Astrocyte (in vitro differentiated cells and primary cell): ENCODE results near the gene YPEL1.

Source experiments
- CTCF ChIP-seq: IDR thresholded peaks from 2 replicates; pipeline ENCODE4 v1.5.1; 2011; ENCODE audit warnings: low read depth, mild to moderate bottlenecking, inconsistent platforms, low read length, moderate library complexity; ENCODE audit not compliant: insufficient read depth
- EZH2 ChIP-seq: IDR thresholded peaks from 2 replicates; pipeline ENCODE4 v1.6.1; 2012; ENCODE audit warnings: mild to moderate bottlenecking, low read length, inconsistent platforms; ENCODE audit not compliant: insufficient read depth

DNA sequence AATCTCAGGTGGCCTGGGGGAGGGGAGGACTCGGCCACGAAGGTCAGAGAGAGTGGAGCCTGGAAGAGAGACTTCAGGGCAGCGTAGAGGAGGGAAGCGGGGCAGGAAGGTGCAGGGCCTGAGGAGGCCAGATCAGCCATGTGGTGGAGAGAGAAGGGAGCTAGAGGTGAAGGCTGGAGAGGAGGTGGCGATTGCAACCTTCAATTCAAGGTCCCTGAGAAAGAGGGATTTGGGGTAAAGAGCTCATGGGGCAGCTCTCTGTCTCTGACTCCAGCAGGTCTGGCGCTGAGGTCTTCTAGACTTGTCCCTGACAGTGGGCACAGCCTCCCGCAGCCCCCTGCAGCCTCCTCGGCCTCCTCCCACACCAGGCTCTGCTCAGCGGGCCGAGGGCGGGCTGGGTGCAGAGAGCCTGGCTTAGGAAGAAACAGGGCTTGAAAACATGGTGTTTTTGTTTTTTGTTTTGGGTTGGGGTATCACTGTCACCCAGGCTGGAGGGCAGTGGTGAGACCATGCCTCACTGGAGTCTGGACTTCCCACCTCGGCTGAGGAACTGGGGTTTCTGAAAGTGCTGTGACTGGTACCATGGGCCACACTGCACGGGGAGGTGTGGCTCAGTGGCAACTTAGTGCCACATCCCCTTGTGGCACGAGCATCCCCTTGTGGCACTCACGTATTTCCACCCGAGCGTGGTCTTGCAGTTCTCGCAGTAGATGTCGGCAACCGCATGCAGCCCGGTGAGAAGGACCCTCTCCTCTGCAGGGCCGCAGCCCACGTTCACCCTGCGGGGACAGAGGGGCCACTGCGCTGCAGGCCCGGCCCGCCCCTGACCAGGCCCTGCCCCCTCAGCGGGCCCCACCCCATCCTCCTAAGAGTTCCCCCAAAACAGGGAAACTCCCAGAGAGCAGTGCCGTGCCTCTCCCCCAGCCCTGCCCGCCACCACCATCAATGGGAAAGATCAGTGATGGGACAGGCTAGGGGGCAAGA is 32.6 kb downstream of the YPEL1 start:
- TF ChIP-seq CTCF (no peak), EZH2 (no peak)
